Right atrium auricular region (tissue), 2 donors: ENCODE data around the gene EXT2. TPM values are rescaled to one million over a fixed set of nuclear protein-coding genes. Genes with fewer than 3 reads are reported as not detected.

Source experiments
- DNase-seq: peaks from one replicate; pipeline ENCODE4 v3.0.0-alpha.2; 2019; ENCODE audit warnings: low spot score
- H3K27ac ChIP-seq, 2 donors: fragments of 200-600 bp; sonication (generic); 1 replicate in 1 of 2; 2 replicates in 1 of 2; pipeline ENCODE4 v1.5.1; 2016 to 2019
- H3K27me3 ChIP-seq, 2 donors: fragments of 200-600 bp; sonication (generic); one replicate each; pipeline versions ENCODE4 v1.5.1 to v1.6.0; 2017 to 2019
- H3K36me3 ChIP-seq: fragments of 200-600 bp; sonication (generic); one replicate; pipeline ENCODE4 v1.5.1; 2016
- H3K4me1 ChIP-seq, 2 donors: fragments of 200-600 bp; sonication (generic); one replicate each; pipeline versions ENCODE4 v1.5.1 to v1.6.0; 2017 to 2019
- H3K4me3 ChIP-seq, 2 donors: fragments of 200-600 bp; sonication (generic); 1 replicate in 1 of 2; 2 replicates in 1 of 2; pipeline ENCODE4 v1.5.1; 2017 to 2019; ENCODE audit warnings: mild to moderate bottlenecking in 1 of 2, moderate library complexity in 1 of 2
- H3K9me3 ChIP-seq, 2 donors: fragments of 200-600 bp; sonication (generic); one replicate each; pipeline ENCODE4 v1.5.1; 2019
- CTCF ChIP-seq, 2 donors: fragments of 200-600 bp; sonication (generic); IDR thresholded peaks; one replicate each; pipeline ENCODE4 v1.5.1; 2019; ENCODE audit warnings: antibody characterized with exemption in 2 of 2
- total RNA-seq, 2 donors: library from RNA; depleted of rRNA; stranded (reverse); fragments of >200 nt; gene quantifications; one replicate each; pipeline ENCODE4 v1.1.0, GENCODE V29; 2016

Gene EXT2
- total RNA-seq, 2 donors from 2014 or later: 37.2 to 45.2 TPM

- peaks cover 0 to 33% of the 10 kb centered on the region in 2 donors for H3K4me1 ChIP-seq
- H3K4me3 ChIP-seq: no peak overlapping the region
- TF ChIP-seq CTCF (IDR thresholded peaks at IDR 0.05): no peak
- H3K9me3 ChIP-seq: no peaks in the 10 kb centered on the region
- H3K36me3 ChIP-seq: no peaks in the 10 kb centered on the region
- no peak overlapping the region for H3K27ac ChIP-seq
- no peaks in the 10 kb centered on the region for H3K27me3 ChIP-seq
- DNase-seq: no peak
These were observed 49.7 kb downstream of the EXT2 start for GRCh38 chr11:44145011-44145775.

DNA sequence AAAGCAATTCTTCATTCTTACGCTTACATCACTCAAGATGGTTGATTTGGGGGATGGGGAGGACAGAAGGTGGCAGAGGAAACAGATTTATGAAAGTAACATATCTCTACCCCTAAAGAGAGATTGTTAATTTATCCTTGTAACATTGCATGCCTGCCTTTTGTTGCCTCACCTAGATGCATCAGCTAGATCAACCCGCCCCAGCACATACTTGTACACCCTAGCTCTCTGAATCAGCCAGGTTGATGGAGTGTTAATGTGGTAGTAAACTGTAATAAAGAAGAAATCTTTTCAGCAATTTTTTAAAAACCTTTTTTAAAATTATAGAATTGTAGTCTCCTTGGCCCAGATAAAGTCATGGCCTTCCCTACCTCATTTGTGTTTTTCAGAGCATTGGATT is 51.5 kb downstream of the EXT2 start:
- peaks cover 0 to 26% of the 10 kb centered on the region in 2 donors for H3K4me1 ChIP-seq

GRCh38 chr11:44147751-44148150 is 52.3 kb downstream of the EXT2 start:
- DNase-seq: no peak
- H3K36me3 ChIP-seq: no peaks in the 10 kb centered on the region

More for the DNA sequence above, 51.5 kb downstream of the EXT2 start:
- H3K9me3 ChIP-seq: no peaks in the 10 kb centered on the region
- TF ChIP-seq CTCF (IDR thresholded peaks at IDR 0.05): no peak
- H3K27ac ChIP-seq: no peak overlapping the region
- no peak for DNase-seq
- H3K36me3 ChIP-seq: no peaks in the 10 kb centered on the region
- H3K27me3 ChIP-seq: no peaks in the 10 kb centered on the region
- no peak overlapping the region for H3K4me3 ChIP-seq

DNA sequence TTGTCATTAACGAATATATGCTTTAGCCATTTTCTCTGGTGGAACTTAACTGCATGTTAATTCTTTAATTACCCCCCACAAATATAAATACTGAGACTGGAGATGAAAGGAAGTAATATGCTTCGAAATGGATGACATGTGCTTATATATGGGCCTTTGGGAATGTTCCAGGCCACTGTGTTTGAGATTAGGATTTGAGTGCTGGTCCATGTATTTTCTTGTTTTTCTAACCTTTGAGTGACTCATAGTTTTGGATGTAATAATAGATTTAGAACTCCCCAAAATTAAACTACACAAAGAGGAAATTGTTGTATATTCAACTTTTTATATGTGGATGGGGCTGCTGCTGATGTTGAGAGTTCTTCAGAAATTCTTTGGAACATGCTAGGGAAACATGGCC is 54.2 kb downstream of the EXT2 start:
- no peaks in the 10 kb centered on the region for H3K27me3 ChIP-seq
- no peaks in the 10 kb centered on the region for H3K9me3 ChIP-seq
- no peak for DNase-seq
- no peak for TF ChIP-seq CTCF (IDR thresholded peaks at IDR 0.05)
- no peak overlapping the region for H3K27ac ChIP-seq
- H3K36me3 ChIP-seq: no peaks in the 10 kb centered on the region
- H3K4me1 ChIP-seq: peaks cover 0 to 22% of the 10 kb centered on the region in 2 donors
- no peak overlapping the region for H3K4me3 ChIP-seq

More at GRCh38 chr11:44147751-44148150, 52.3 kb downstream of the EXT2 start:
- H3K4me3 ChIP-seq: no peak overlapping the region
- H3K27me3 ChIP-seq: no peaks in the 10 kb centered on the region
- no peak for TF ChIP-seq CTCF (IDR thresholded peaks at IDR 0.05)
- H3K27ac ChIP-seq: no peak overlapping the region
- H3K4me1 ChIP-seq: peaks cover 0 to 26% of the 10 kb centered on the region in 2 donors
- no peaks in the 10 kb centered on the region for H3K9me3 ChIP-seq

- peaks cover 0 to 14% of the 10 kb centered on the region in 2 donors for H3K4me1 ChIP-seq
- no peaks in the 10 kb centered on the region for H3K36me3 ChIP-seq
- H3K9me3 ChIP-seq: no peaks in the 10 kb centered on the region
- no peak for TF ChIP-seq CTCF (IDR thresholded peaks at IDR 0.05)
- no peak for DNase-seq
- no peak overlapping the region for H3K4me3 ChIP-seq
- no peaks in the 10 kb centered on the region for H3K27me3 ChIP-seq
- H3K27ac ChIP-seq: no peak overlapping the region
These were observed 54.9 kb downstream of the EXT2 start for GRCh38 chr11:44150401-44150800.

DNA sequence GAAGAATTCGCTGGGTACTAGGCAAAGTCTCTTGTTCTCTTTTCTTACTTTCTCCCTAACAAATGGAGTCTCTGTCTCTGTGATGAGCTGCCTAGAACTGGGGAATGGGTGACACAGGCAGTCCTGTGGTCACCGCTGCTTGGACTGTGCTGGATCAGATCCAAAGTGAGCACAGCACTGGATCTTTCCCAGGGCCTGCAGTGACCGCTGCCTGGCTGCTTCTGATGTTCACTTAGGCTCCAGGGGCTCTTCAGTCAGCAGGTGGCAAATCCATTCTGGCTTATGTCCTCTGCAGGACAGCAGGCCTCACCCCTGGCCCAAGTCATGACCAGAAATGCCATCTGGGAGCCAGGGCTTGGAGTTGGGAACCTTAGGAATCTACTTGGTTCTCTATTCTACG is 61.5 kb downstream of the EXT2 start:
- H3K4me1 ChIP-seq: no peaks in the 10 kb centered on the region
- DNase-seq: no peak
- H3K9me3 ChIP-seq: no peaks in the 10 kb centered on the region
- H3K4me3 ChIP-seq: no peak overlapping the region
- no peak for TF ChIP-seq CTCF (IDR thresholded peaks at IDR 0.05)
- H3K36me3 ChIP-seq: no peaks in the 10 kb centered on the region
- no peaks in the 10 kb centered on the region for H3K27me3 ChIP-seq
- H3K27ac ChIP-seq: no peak overlapping the region
